GM12878 (cell line): ENCODE measurements around the gene PEMT. TPM values are rescaled to one million over a fixed set of nuclear protein-coding genes. Genes with fewer than 3 reads are reported as not detected.

Source experiments
- ATAC-seq: fragments of 200-7000 bp; cut with Tn5 transposase; 3 replicates; pipeline ENCODE4 v1.9.1; 2020; ENCODE audit warnings: mild to moderate bottlenecking, moderate library complexity
- BruUV-seq: library from RNA; stranded (reverse); fragments of 400-500 nt; replicated peaks from 2 replicates; lab custom pipeline; 2021; lab: Mats Ljungman, UMichigan
- CTCF ChIA-PET: fragments of 300-600 bp; sonication (Branson Sonifier 250); formaldehyde crosslinking; extraction: SDS; loops from one replicate; lab custom pipeline; 2021; ENCODE audit warnings: inconsistent platforms; lab: Yijun Ruan, JAX
- POLR2A ChIA-PET: fragments of 350-600 bp; formaldehyde crosslinking; extraction: SDS; loops from one replicate; lab custom pipeline; 2021; ENCODE audit warnings: inconsistent platforms; lab: Charles Lee
- RAD21 ChIA-PET: fragments of 300-600 bp; sonication (Branson Sonifier 250); formaldehyde crosslinking; loops from one replicate; lab custom pipeline; 2023; ENCODE audit warnings: antibody characterized with exemption; ENCODE audit not compliant: unreplicated experiment; lab: Charles Lee
- SMC1A ChIA-PET: fragments of 300-600 bp; sonication (Branson Sonifier 250); formaldehyde crosslinking; loops from one replicate; lab custom pipeline; 2023; ENCODE audit not compliant: unreplicated experiment, uncharacterized antibody; lab: Charles Lee
- DNase-seq: peaks from one replicate; pipeline ENCODE4 v3.0.0-alpha.2; 2011; ENCODE audit warnings: low read depth, low spot score
- FAIRE-seq: peaks from 3 replicates; lab custom pipeline; 2011; peaks lifted over from hg19 to GRCh38; lab: Jason Lieb, UNC
- H2AFZ ChIP-seq: 2 replicates; pipeline ENCODE4 v1.6.0; 2011; ENCODE audit warnings: low read depth, low read length, control low read depth; ENCODE audit not compliant: control insufficient read depth
- H3K27ac ChIP-seq: 2 replicates; pipeline ENCODE4 v1.5.1; 2011; ENCODE audit warnings: control low read depth; ENCODE audit not compliant: control insufficient read depth, insufficient read depth
- H3K27me3 ChIP-seq, 2 experiments: replicated peaks in 1 of 2; 2 replicates each; pipeline versions ENCODE4 v1.6.0 to v1.6.1; 2011; ENCODE audit warnings: low read length in 1 of 2; ENCODE audit not compliant: control insufficient read depth in 2 of 2, insufficient read depth in 2 of 2
- H3K36me3 ChIP-seq, 2 experiments: 2 replicates each; pipeline ENCODE4 v1.5.1; 2011; ENCODE audit warnings: low read length in 1 of 2; ENCODE audit not compliant: control insufficient read depth in 2 of 2, insufficient read depth in 2 of 2
- H3K4me1 ChIP-seq: 2 replicates; pipeline ENCODE4 v1.6.1; 2011; ENCODE audit warnings: mild to moderate bottlenecking, low read length, moderate library complexity, mixed read lengths; ENCODE audit not compliant: control insufficient read depth, insufficient read depth
- H3K4me2 ChIP-seq: 2 replicates; pipeline ENCODE4 v1.6.0; 2011; ENCODE audit warnings: control low read depth; ENCODE audit not compliant: control insufficient read depth, insufficient read depth
- H3K4me3 ChIP-seq: fragments of 200-600 bp; sonication (generic); 2 replicates; pipeline ENCODE4 v1.5.1; 2016
- H3K79me2 ChIP-seq: 2 replicates; pipeline ENCODE4 v1.6.0; 2011; ENCODE audit warnings: low read length; ENCODE audit not compliant: control insufficient read depth, insufficient read depth
- H3K9ac ChIP-seq: 2 replicates; pipeline ENCODE4 v1.8.0; 2011; ENCODE audit warnings: low read length, control low read depth, mixed read lengths; ENCODE audit not compliant: control insufficient read depth, insufficient read depth
- H3K9me3 ChIP-seq: replicated peaks from 3 replicates; pipeline ENCODE4 v1.5.1; 2011; ENCODE audit warnings: mild to moderate bottlenecking, low read length; ENCODE audit not compliant: control insufficient read depth, insufficient read depth
- H4K20me1 ChIP-seq: 2 replicates; pipeline ENCODE4 v1.6.0; 2011; ENCODE audit not compliant: control insufficient read depth, insufficient read depth
- BHLHE40 ChIP-seq, 2 experiments: fragments of 450-650 bp in 1 of 2; IDR thresholded peaks; 2 replicates each; pipeline ENCODE4 v1.6.1; 2011 to 2017; ENCODE audit warnings: low read depth in 2 of 2, borderline replicate concordance in 1 of 2, improper control_type of control experiment in 1 of 2, low read length in 1 of 2, mild to moderate bottlenecking in 1 of 2
- MLLT1 ChIP-seq: fragments of 450-650 bp; IDR thresholded peaks from 2 replicates; pipeline ENCODE4 v1.6.1; 2016; ENCODE audit warnings: mild to moderate bottlenecking
- RBBP5 ChIP-seq: fragments of 200-600 bp; sonication (generic); conservative IDR thresholded peaks from 2 replicates; pipeline ENCODE4 v1.6.1; 2016
- SREBF1 ChIP-seq: IDR thresholded peaks from 2 replicates; pipeline ENCODE4 v1.6.1; 2012; ENCODE audit warnings: mild to moderate bottlenecking, low read length
- SRF ChIP-seq, 2 experiments: IDR thresholded peaks; 2 replicates each; pipeline ENCODE4 v1.6.1; 2011; ENCODE audit warnings: low read depth in 2 of 2, low read length in 2 of 2, mild to moderate bottlenecking in 1 of 2, moderate library complexity in 1 of 2
- STAT1 ChIP-seq: fragments of 450-650 bp; conservative IDR thresholded peaks from 2 replicates; pipeline ENCODE4 v1.6.1; 2014; ENCODE audit warnings: antibody characterized with exemption, mild to moderate bottlenecking
- TARDBP ChIP-seq: IDR thresholded peaks from 2 replicates; pipeline ENCODE4 v1.6.1; 2016; ENCODE audit warnings: borderline replicate concordance
- ZBTB33 ChIP-seq: fragments of 450-650 bp; IDR thresholded peaks from 2 replicates; pipeline ENCODE4 v1.6.1; 2017; ENCODE audit warnings: mild to moderate bottlenecking
- WGBS: methylation state at CpG from one replicate; pipeline ENCODE4 v1.1.6; 2016; ENCODE audit warnings: low lambda C conversion rate; ENCODE audit not compliant: insufficient replicate concordance, insufficient coverage; ENCODE audit errors: missing lambda C conversion rate; 5-methylcytosine and 5-hydroxymethylcytosine counted together
- in situ Hi-C: fragments of 300-500 bp; cut with MboI; formaldehyde crosslinking; loops from 9 replicates; pipeline ENCODE4 v1.14.3; 2018; ENCODE audit warnings: mixed read lengths
- intact Hi-C: fragments of 100-400 bp; cut with micrococcal nuclease; formaldehyde crosslinking; loops from one replicate; pipeline ENCODE4 v1.14.2; 2022; ENCODE audit not compliant: unreplicated experiment
- polyA plus RNA-seq, 11 experiments: library from polyadenylated mRNA; depleted of rRNA in 4 of 11; unstranded in 6 of 11; stranded (reverse) in 5 of 11; fragments of >200 nt; fragmentation: Nextera tagmentation in 4 of 11; fragmentation: Illumina TruSeq in 1 of 11; extraction: Ambion mirVana in 4 of 11; extraction: Trizol in 1 of 11; gene quantifications; 1 replicate in 1 of 11; 2 replicates in 10 of 11; pipeline versions ENCODE4 v1.2.1 to v1.2.3, GENCODE V29; 2011 to 2016; ENCODE audit warnings: inconsistent platforms in 2 of 11, missing spikeins in 2 of 11, low read depth in 1 of 11
- total RNA-seq, 4 experiments: library from RNA; depleted of rRNA in 3 of 4; stranded (reverse); fragments of >200 nt in 3 of 4; fragmentation: Illumina TruSeq in 1 of 4; extraction: Trizol in 1 of 4; gene quantifications; 2 replicates each; pipeline versions ENCODE4 v1.2.1 to v1.2.3, GENCODE V29; 2013 to 2021
- TF ChIP-seq, protein P1 (sequence below): IDR thresholded peaks from 2 replicates; pipeline ENCODE4 v1.6.1; 2012; ENCODE audit warnings: low read length, inconsistent platforms
- TF ChIP-seq, protein P2 (sequence below): fragments of 150-350 bp; IDR thresholded peaks from 2 replicates; pipeline ENCODE4 v1.6.1; 2014; ENCODE audit warnings: mild to moderate bottlenecking, low read depth, low read length
- TF ChIP-seq, protein P3 (sequence below): fragments of 450-650 bp; IDR thresholded peaks from 2 replicates; pipeline ENCODE4 v1.6.1; 2014; ENCODE audit warnings: mild to moderate bottlenecking

PEMT gene
- total and polyA plus RNA-seq, 10 of the 15 experiments (the other 5 are each of a cell fraction or from before 2014, with no cell fraction given), result 2.8 to 44.7 (median 25.4) TPM

DNA sequence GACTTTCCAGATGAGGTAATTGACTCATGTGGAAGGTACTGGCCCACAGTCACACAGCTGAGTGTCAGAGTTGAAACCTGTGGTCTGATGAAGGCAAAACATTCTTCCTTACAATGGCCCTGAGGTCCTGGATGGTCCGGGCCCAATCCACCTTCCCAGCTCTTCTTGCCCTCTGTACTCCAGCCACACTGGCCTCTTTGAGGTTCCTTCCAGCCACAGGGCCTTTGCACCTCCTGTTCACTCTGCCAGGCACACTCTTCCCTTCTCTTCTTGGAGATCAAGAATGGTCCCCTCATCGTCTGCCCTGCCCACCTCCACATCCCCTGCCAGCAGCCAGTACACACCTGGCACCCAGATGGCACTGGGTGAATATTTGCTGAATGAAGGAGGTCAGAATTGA, 6.5 kb upstream of the PEMT start (continued):
- no peak for TF ChIP-seq ZBTB33
- no peak for TF ChIP-seq RBBP5
- TF ChIP-seq, protein P1, sequence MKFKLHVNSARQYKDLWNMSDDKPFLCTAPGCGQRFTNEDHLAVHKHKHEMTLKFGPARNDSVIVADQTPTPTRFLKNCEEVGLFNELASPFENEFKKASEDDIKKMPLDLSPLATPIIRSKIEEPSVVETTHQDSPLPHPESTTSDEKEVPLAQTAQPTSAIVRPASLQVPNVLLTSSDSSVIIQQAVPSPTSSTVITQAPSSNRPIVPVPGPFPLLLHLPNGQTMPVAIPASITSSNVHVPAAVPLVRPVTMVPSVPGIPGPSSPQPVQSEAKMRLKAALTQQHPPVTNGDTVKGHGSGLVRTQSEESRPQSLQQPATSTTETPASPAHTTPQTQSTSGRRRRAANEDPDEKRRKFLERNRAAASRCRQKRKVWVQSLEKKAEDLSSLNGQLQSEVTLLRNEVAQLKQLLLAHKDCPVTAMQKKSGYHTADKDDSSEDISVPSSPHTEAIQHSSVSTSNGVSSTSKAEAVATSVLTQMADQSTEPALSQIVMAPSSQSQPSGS, result no peak
- TF ChIP-seq SRF (IDR thresholded peaks at IDR 0.05; ENCODE audit: low read depth in 2 of 2, low read length in 2 of 2), result no peak
- TF ChIP-seq BHLHE40 (IDR thresholded peaks at IDR 0.05; ENCODE audit: borderline replicate concordance in 1 of 2, low read depth in 2 of 2, low read length in 1 of 2), result no peak
- no peak for TF ChIP-seq STAT1
- TF ChIP-seq SREBF1, result no peak
- no peak for TF ChIP-seq MLLT1

GRCh38 chr17:17595755-17596154, 4.2 kb upstream of the PEMT start:
- Histone ChIP-seq H2AFZ (no peak overlapping the region), H4K20me1 (no peaks in the 10 kb centered on the region), H3K4me2 (no peak overlapping the region), H3K4me3 (no peak overlapping the region), H3K27me3 (no peaks in the 10 kb centered on the region; a peak in 1 of 4 replicates), H3K9me3 (no peaks in the 10 kb centered on the region), H3K27ac (no peak overlapping the region), H3K9ac (no peak overlapping the region), H3K4me1 (peaks cover 7% of the 10 kb centered on the region), H3K36me3 (no peaks in the 10 kb centered on the region), H3K79me2 (peaks cover 2% of the 10 kb centered on the region)
- ChIA-PET CTCF (no interaction called here), POLR2A (interaction anchor here (1.1 kb wide), 1 partner anchor 58 kb away, joined by 3 read pairs; no protein-coding TSS in a partner anchor), RAD21 (no interaction called here), SMC1A (no interaction called here)
- intact Hi-C loops, result no loop called here
- in situ Hi-C loops, result no loop called here
- no TSS peak for BruUV-seq
- DNase-seq (no peak), ATAC-seq (no peak), FAIRE-seq (no peak)
- WGBS, result 38% methylated on average over 4 of the region's 4 CpGs
- TF ChIP-seq TARDBP, result no peak
- TF ChIP-seq, protein P2, sequence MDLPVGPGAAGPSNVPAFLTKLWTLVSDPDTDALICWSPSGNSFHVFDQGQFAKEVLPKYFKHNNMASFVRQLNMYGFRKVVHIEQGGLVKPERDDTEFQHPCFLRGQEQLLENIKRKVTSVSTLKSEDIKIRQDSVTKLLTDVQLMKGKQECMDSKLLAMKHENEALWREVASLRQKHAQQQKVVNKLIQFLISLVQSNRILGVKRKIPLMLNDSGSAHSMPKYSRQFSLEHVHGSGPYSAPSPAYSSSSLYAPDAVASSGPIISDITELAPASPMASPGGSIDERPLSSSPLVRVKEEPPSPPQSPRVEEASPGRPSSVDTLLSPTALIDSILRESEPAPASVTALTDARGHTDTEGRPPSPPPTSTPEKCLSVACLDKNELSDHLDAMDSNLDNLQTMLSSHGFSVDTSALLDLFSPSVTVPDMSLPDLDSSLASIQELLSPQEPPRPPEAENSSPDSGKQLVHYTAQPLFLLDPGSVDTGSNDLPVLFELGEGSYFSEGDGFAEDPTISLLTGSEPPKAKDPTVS, result no peak
- TF ChIP-seq, protein P3, sequence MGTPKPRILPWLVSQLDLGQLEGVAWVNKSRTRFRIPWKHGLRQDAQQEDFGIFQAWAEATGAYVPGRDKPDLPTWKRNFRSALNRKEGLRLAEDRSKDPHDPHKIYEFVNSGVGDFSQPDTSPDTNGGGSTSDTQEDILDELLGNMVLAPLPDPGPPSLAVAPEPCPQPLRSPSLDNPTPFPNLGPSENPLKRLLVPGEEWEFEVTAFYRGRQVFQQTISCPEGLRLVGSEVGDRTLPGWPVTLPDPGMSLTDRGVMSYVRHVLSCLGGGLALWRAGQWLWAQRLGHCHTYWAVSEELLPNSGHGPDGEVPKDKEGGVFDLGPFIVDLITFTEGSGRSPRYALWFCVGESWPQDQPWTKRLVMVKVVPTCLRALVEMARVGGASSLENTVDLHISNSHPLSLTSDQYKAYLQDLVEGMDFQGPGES, result no peak
